ENCODE results near the gene CCDC71L. TPM values are rescaled to one million over a fixed set of nuclear protein-coding genes. Genes with fewer than 3 reads are reported as not detected.
"Not testable (repeated sequence)": the region's sequence is repeated elsewhere in the genome, so short reads cannot be mapped to it uniquely, and the experiment has no call there.

Gene CCDC71L
- total RNA-seq = 36.7 and 39.1 TPM in 2 replicates
- polyA plus RNA-seq = 20.3 and 25.7 TPM in 2 replicates
- polyA plus RNA-seq (2012) = 28.9 and 40.6 TPM in 2 replicates
- 5.4 and 8.2 TPM in 2 replicates for polyA minus RNA-seq (ENCODE audit: low replicate concordance)

DNA sequence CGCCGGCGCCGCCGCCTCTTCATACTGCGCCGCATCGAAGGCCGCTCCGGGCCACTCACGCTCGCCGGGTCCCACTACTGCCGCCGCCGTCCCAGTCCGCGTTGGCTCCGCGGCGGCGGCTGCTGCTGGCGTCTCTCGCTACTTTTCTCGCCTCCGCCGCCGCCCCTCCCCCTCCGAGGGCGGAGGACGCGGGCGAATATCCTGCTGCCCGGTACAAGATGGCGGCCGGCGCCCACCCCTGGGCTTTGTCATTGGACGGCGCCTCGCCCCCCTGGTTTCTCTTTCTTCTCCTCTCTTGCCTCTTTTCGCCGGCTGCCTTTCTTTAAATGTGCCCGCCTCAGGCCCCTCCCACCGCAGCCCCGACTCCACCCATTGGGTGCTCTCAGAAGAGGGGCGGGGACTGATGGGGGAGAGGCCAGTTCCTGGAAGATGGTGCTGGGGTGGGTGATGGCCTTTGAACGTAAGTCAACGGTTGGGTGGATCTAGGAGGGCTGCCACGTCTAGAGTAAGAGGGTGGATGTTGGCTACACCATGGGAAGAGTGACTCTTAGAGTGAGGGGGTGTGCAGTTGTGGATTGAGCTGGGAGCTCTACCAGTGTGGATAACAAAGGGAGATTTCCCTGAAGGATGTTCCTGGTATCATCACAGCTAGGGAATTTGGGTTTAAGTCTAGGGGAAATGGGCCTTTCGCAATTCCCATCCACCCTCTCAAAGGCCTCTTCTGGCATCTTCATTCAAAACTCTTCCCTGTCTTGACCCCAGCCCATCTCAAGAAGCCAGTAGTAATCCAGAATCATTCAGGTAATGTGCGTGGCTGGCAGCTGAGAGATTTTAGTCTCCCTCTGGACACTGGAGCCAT lies at the start of gene CCDC71L:
Gene CCDC71L, minus strand, starts transcription at position 297 of the 859 bp plus-strand sequence. Its CDS starts 262 bp downstream, at position 35.
- peak; percentile 91 to 94 for DNase-seq (ENCODE audit: low read depth in 2 of 2)
- Histone ChIP-seq H3K4me3 (replicated peaks in 1 of 4; ENCODE audit: control extremely low read depth in 1 of 4, insufficient read depth in 1 of 4, low read depth in 3 of 4, low read length in 4 of 4) (peak within 1 kb of the TSS; percentile 64 to 90 (median 84)), H3K4me2 (ENCODE audit: extremely low read depth, insufficient read depth, low read length) (peak within 1 kb of the TSS; percentile 60), H3K79me2 (ENCODE audit: control insufficient read depth, insufficient read depth, low read length) (peaks cover 13% of the 10 kb centered on the region), H2AFZ (ENCODE audit: low read length) (peak within 1 kb of the TSS; percentile 96), H3K36me3 (ENCODE audit: control insufficient read depth, insufficient read depth, low read length) (no peaks in the 10 kb centered on the region), H4K20me1 (ENCODE audit: control insufficient read depth, extremely low read depth, insufficient read depth, low read length) (no peaks in the 10 kb centered on the region), H3K27me3 (ENCODE audit: control insufficient read depth, insufficient read depth, low read length) (no peaks in the 10 kb centered on the region), H3K9ac (ENCODE audit: insufficient read depth, low read length) (peak within 1 kb of the TSS; percentile 96), H3K4me1 (ENCODE audit: control insufficient read depth, extremely low read depth, insufficient read depth, low read length) (peaks cover 3% of the 10 kb centered on the region), H3K27ac (ENCODE audit: insufficient read depth, low read length) (peak within 1 kb of the TSS; percentile 81), H3K9me3 (ENCODE audit: control insufficient read depth, insufficient read depth, low read depth, low read length) (no peaks in the 10 kb centered on the region)
- no peak for TF ChIP-seq EZH2 (IDR thresholded peaks at IDR 0.05; ENCODE audit: low read length, missing control alignments)
- TF ChIP-seq, protein P1, sequence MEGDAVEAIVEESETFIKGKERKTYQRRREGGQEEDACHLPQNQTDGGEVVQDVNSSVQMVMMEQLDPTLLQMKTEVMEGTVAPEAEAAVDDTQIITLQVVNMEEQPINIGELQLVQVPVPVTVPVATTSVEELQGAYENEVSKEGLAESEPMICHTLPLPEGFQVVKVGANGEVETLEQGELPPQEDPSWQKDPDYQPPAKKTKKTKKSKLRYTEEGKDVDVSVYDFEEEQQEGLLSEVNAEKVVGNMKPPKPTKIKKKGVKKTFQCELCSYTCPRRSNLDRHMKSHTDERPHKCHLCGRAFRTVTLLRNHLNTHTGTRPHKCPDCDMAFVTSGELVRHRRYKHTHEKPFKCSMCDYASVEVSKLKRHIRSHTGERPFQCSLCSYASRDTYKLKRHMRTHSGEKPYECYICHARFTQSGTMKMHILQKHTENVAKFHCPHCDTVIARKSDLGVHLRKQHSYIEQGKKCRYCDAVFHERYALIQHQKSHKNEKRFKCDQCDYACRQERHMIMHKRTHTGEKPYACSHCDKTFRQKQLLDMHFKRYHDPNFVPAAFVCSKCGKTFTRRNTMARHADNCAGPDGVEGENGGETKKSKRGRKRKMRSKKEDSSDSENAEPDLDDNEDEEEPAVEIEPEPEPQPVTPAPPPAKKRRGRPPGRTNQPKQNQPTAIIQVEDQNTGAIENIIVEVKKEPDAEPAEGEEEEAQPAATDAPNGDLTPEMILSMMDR (conservative IDR thresholded peaks at IDR 0.05 in 1 of 2, IDR thresholded peaks at IDR 0.05 in 1 of 2; ENCODE audit: low read depth in 1 of 2, low read length in 2 of 2) = no peak

DNA sequence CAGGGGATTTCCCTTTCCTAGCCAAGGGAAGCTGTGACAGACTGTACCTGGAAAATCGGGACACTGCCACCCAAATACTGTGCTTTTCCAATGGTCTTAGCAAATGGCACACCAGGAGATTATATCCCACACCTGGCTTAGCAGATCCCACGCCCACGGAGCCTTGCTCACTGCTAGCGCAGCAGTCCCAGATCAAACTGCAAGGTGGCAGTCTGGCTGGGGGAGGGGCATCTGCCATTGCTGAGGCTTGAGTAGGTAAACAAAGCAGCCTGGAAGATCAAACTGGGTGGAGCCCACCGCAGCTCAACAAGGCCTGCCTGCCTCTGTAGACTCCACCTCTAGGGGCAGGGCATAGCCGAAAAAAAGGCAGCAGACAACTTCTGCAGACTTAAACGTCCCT lies 48.6 kb upstream of the CCDC71L start:
- not testable (repeated sequence) for H3K4me2 ChIP-seq (ENCODE audit: extremely low read depth, insufficient read depth, low read length); DNase-seq (ENCODE audit: low read depth in 2 of 2); H3K27me3 ChIP-seq (ENCODE audit: control insufficient read depth, insufficient read depth, low read length)

DNA sequence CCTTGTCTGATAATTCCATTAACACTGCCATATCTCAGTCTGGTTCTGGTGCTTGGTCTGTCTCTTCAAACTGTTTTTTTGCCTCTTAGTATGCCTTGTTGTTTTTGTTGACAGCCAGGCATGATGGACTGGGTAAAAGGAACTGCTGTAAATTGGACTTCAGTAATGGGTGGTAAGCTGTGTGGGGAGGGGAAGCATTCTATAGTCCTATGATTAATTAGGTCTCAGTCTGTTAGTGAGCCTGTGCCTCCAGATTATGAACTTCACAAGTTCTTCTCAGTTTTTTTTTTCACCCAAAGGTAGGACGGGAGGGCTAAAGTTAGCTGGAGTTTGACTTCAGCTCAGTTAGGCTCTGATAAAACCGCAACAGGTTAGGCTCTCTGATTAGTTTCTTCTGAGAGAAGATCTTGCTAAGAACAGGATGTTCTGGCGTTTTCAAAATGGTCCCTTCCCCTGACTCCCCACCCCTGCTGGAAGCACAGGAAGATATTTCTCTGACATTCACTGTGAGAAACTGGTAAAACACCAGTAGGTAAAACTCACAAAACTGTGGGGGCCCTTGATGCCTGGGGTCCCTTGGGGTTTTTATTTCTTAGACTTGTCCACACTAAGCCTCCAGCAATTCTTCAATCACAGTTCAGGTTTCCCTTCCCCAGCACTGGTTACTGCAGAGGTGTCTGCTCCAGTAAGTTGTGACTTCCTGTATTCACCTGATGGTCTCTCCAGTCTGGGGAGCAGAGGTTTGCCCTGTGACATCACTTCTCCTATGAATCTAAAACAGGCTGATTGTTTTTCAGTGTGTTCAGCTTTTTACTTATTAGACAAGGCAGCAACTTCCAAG lies 43.3 kb upstream of the CCDC71L start:
- peak overlapping the region; percentile 3 for H2AFZ ChIP-seq (ENCODE audit: low read length)

More for the DNA sequence above, 48.6 kb upstream of the CCDC71L start:
- H2AFZ ChIP-seq (ENCODE audit: low read length); H3K4me3 ChIP-seq (replicated peaks in 1 of 4; ENCODE audit: control extremely low read depth in 1 of 4, insufficient read depth in 1 of 4, low read depth in 3 of 4, low read length in 4 of 4); H3K36me3 ChIP-seq (ENCODE audit: control insufficient read depth, insufficient read depth, low read length); H4K20me1 ChIP-seq (ENCODE audit: control insufficient read depth, extremely low read depth, insufficient read depth, low read length); H3K4me1 ChIP-seq (ENCODE audit: control insufficient read depth, extremely low read depth, insufficient read depth, low read length); H3K9me3 ChIP-seq (ENCODE audit: control insufficient read depth, insufficient read depth, low read depth, low read length); H3K79me2 ChIP-seq (ENCODE audit: control insufficient read depth, insufficient read depth, low read length); H3K9ac ChIP-seq (ENCODE audit: insufficient read depth, low read length); H3K27ac ChIP-seq (ENCODE audit: insufficient read depth, low read length): not testable (repeated sequence)

More for the DNA sequence above, 43.3 kb upstream of the CCDC71L start:
- Histone ChIP-seq H3K27ac (ENCODE audit: insufficient read depth, low read length) (no peak overlapping the region), H3K4me2 (ENCODE audit: extremely low read depth, insufficient read depth, low read length) (no peak overlapping the region), H3K9me3 (ENCODE audit: control insufficient read depth, insufficient read depth, low read depth, low read length) (no peaks in the 10 kb centered on the region), H3K4me1 (ENCODE audit: control insufficient read depth, extremely low read depth, insufficient read depth, low read length) (no peaks in the 10 kb centered on the region), H3K36me3 (ENCODE audit: control insufficient read depth, insufficient read depth, low read length) (no peaks in the 10 kb centered on the region), H3K4me3 (replicated peaks in 1 of 4; ENCODE audit: control extremely low read depth in 1 of 4, insufficient read depth in 1 of 4, low read depth in 3 of 4, low read length in 4 of 4) (no peak overlapping the region), H3K79me2 (ENCODE audit: control insufficient read depth, insufficient read depth, low read length) (no peaks in the 10 kb centered on the region), H3K27me3 (ENCODE audit: control insufficient read depth, insufficient read depth, low read length) (no peaks in the 10 kb centered on the region), H4K20me1 (ENCODE audit: control insufficient read depth, extremely low read depth, insufficient read depth, low read length) (no peaks in the 10 kb centered on the region), H3K9ac (ENCODE audit: insufficient read depth, low read length) (no peak overlapping the region)
- no peak for TF ChIP-seq EZH2 (IDR thresholded peaks at IDR 0.05; ENCODE audit: low read length, missing control alignments)
- TF ChIP-seq, protein P1 (conservative IDR thresholded peaks at IDR 0.05 in 1 of 2, IDR thresholded peaks at IDR 0.05 in 1 of 2; ENCODE audit: low read depth in 1 of 2, low read length in 2 of 2) = no peak
- DNase-seq (ENCODE audit: low read depth in 2 of 2) = no peak
